Bronchial epithelial cell (primary cell): ENCODE results near the gene CRABP2. TPM values are rescaled to one million over a fixed set of nuclear protein-coding genes. Genes with fewer than 3 reads are reported as not detected.

ENCODE experiments used
- DNase-seq: peaks from one replicate; pipeline ENCODE4 v3.0.0-alpha.2; 2010; ENCODE audit warnings: low read depth
- FAIRE-seq: peaks from 2 replicates; lab custom pipeline; 2011; peaks lifted over from hg19 to GRCh38; lab: Jason Lieb, UNC
- H3K27me3 ChIP-seq: 2 replicates; pipeline ENCODE4 v1.5.1; 2011; ENCODE audit warnings: low read length; ENCODE audit not compliant: control insufficient read depth, insufficient read depth
- H3K36me3 ChIP-seq: 2 replicates; pipeline ENCODE4 v1.5.1; 2011; ENCODE audit warnings: low read length; ENCODE audit not compliant: control insufficient read depth, insufficient read depth
- H3K4me3 ChIP-seq: 2 replicates; pipeline ENCODE4 v1.5.1; 2011; ENCODE audit warnings: mild to moderate bottlenecking, low read depth, low read length, control low read depth
- CTCF ChIP-seq: IDR thresholded peaks from 2 replicates; pipeline ENCODE4 v1.5.1; 2011; ENCODE audit warnings: mild to moderate bottlenecking, moderate library complexity, low read length, control low read depth, inconsistent platforms; ENCODE audit not compliant: insufficient read depth, severe bottlenecking
- total RNA-seq: library from RNA; depleted of rRNA; stranded (reverse); fragments of >200 nt; gene quantifications from 2 replicates; pipeline ENCODE4 v1.2.1, GENCODE V29; 2014

CRABP2 gene
- total RNA-seq, 1 donor from 2014 or later, result 5.3 TPM

- FAIRE-seq (no peak), DNase-seq (no peak)
- H3K4me3 ChIP-seq, result no peak overlapping the region
- no peak for TF ChIP-seq CTCF
- H3K36me3 ChIP-seq, result no peaks in the 10 kb centered on the region
- H3K27me3 ChIP-seq, result peaks cover 26% of the 10 kb centered on the region
These were observed 29.9 kb downstream of the CRABP2 start for GRCh38 chr1:156675210-156676113.

GRCh38 chr1:156673387-156674121, 31.8 kb downstream of the CRABP2 start:
- FAIRE-seq (no peak), DNase-seq (no peak)
- Histone ChIP-seq H3K36me3 (no peaks in the 10 kb centered on the region), H3K4me3 (no peak overlapping the region), H3K27me3 (peaks cover 27% of the 10 kb centered on the region)
- no peak for TF ChIP-seq CTCF

GRCh38 chr1:156671804-156672203, 33.6 kb downstream of the CRABP2 start:
- DNase-seq (no peak), FAIRE-seq (no peak)
- no peak overlapping the region for H3K4me3 ChIP-seq
- no peak for TF ChIP-seq CTCF
- peaks cover 20% of the 10 kb centered on the region for H3K27me3 ChIP-seq
- H3K36me3 ChIP-seq, result no peaks in the 10 kb centered on the region

GRCh38 chr1:156670791-156671190, 34.6 kb downstream of the CRABP2 start:
- no peak for TF ChIP-seq CTCF
- no peaks in the 10 kb centered on the region for H3K36me3 ChIP-seq
- DNase-seq, result no peak
- H3K27me3 ChIP-seq, result peaks cover 15% of the 10 kb centered on the region
- H3K4me3 ChIP-seq, result no peak overlapping the region
- FAIRE-seq, result no peak

- no peak overlapping the region for H3K4me3 ChIP-seq
- H3K36me3 ChIP-seq, result no peaks in the 10 kb centered on the region
- DNase-seq (no peak), FAIRE-seq (no peak)
- peaks cover 12% of the 10 kb centered on the region for H3K27me3 ChIP-seq
- no peak for TF ChIP-seq CTCF
These were observed 35.0 kb downstream of the CRABP2 start for GRCh38 chr1:156670359-156670758.
